ENCODE results near the gene GPT2.

GPT2 gene

GRCh38 chr16:46852130-46852529 lies 32.0 kb upstream of the GPT2 start:
- ChIA-PET POLR2A (no interaction called here), CTCF (interaction anchor here (0.6 to 5.5 kb wide), 13 partner anchors 8 to 1312 kb away, joined by 3 to 284 read pairs (median 5); partner anchors contain the start of gene GPT2)
- TF ChIP-seq, protein P1, sequence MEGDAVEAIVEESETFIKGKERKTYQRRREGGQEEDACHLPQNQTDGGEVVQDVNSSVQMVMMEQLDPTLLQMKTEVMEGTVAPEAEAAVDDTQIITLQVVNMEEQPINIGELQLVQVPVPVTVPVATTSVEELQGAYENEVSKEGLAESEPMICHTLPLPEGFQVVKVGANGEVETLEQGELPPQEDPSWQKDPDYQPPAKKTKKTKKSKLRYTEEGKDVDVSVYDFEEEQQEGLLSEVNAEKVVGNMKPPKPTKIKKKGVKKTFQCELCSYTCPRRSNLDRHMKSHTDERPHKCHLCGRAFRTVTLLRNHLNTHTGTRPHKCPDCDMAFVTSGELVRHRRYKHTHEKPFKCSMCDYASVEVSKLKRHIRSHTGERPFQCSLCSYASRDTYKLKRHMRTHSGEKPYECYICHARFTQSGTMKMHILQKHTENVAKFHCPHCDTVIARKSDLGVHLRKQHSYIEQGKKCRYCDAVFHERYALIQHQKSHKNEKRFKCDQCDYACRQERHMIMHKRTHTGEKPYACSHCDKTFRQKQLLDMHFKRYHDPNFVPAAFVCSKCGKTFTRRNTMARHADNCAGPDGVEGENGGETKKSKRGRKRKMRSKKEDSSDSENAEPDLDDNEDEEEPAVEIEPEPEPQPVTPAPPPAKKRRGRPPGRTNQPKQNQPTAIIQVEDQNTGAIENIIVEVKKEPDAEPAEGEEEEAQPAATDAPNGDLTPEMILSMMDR (IDR thresholded peaks at IDR 0.05; ENCODE audit: insufficient read depth, low read length, missing control alignments) = no peak
- DNase-seq (ENCODE audit: low read depth, low spot score) = no peak
- H3K4me3 ChIP-seq (ENCODE audit: low read depth, low read length) = no peak overlapping the region

DNA sequence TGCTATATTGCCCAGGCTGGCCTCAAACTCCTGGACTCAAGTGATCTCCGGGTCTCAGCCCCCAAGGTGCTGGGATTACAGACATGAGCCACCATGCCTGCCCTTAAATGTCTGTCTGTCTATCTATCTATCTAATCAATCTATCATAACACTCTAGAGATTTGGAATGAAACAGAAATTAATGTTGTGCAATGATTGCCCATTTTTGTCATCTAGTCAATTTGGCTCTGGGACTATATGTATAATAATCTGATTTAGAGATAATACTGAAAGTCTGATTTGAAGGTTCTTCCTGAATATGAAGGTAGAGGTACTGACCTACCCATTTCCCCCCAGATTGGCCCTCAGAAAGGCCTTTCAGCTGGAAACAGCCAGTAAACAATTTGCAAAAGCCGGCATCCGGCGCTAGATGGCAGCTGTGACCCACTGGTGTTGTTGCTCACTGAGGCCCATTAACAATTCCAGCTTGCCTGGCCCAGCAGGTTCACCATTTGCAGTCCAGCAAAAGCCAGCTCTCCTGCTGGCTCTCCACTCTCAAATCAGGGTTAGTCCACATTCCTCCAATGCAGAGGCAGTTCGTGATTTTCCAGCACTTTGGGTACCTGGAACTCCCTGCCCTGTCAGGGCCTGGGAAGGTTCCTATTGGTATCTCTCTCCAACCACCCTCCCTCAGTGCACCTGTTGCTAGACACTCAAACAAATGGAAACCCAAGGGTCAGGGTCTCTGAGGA lies 30.3 kb upstream of the GPT2 start:
- ChIA-PET POLR2A (no interaction called here), CTCF (interaction anchor here (0.7 to 5.5 kb wide), 36 partner anchors 9 to 1311 kb away, joined by 3 to 284 read pairs (median 4); partner anchors contain the start of genes DNAJA2, GPT2, ITFG1 and PHKB)
- TF ChIP-seq, protein P1 (IDR thresholded peaks at IDR 0.05; ENCODE audit: insufficient read depth, low read length, missing control alignments) = peak; percentile 84
- no peak for DNase-seq (ENCODE audit: low read depth, low spot score)
- H3K4me3 ChIP-seq (ENCODE audit: low read depth, low read length) = no peak overlapping the region

DNA sequence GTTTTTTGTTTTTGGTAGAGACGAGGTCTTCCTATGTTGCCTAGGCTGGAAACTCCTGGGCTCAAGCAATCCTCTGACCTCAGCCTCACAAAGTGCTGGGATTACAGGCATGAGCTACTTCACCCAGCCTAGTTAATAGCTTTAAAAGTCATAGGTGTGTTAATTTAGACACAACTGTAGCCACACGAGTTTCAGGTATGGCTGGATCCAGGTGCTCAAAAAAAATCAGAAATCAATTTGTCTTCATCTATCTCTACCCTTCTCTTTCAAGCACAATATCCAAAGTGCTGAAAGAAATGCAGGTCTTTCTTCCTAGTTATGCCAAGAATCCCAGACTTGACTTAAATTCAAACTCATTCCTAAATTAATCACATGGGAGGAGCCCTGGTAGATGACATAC lies 29.3 kb upstream of the GPT2 start:
- CTCF ChIA-PET = interaction anchor here (0.9 to 5.5 kb wide), 26 partner anchors 10 to 1310 kb away, joined by 3 to 284 read pairs (median 6); partner anchors contain the start of genes DNAJA2, GPT2, ITFG1 and PHKB

GRCh38 chr16:46855389-46855788 lies 28.8 kb upstream of the GPT2 start:
- TF ChIP-seq, protein P1 (IDR thresholded peaks at IDR 0.05; ENCODE audit: insufficient read depth, low read length, missing control alignments) = no peak
- ChIA-PET CTCF (interaction anchor here (1.3 to 5.5 kb wide), 7 partner anchors 9 to 1309 kb away, joined by 4 to 284 read pairs (median 24); no protein-coding TSS in a partner anchor), POLR2A (no interaction called here)
- no peak overlapping the region for H3K4me3 ChIP-seq (ENCODE audit: low read depth, low read length)
- DNase-seq (ENCODE audit: low read depth, low spot score) = no peak

More for the DNA sequence above, 29.3 kb upstream of the GPT2 start:
- DNase-seq (ENCODE audit: low read depth, low spot score) = no peak
- no peak overlapping the region for H3K4me3 ChIP-seq (ENCODE audit: low read depth, low read length)
- TF ChIP-seq, protein P1 (IDR thresholded peaks at IDR 0.05; ENCODE audit: insufficient read depth, low read length, missing control alignments) = no peak
- POLR2A ChIA-PET = no interaction called here

GRCh38 chr16:46857368-46857945 lies 26.7 kb upstream of the GPT2 start:
- POLR2A ChIA-PET = no interaction called here
- DNase-seq (ENCODE audit: low read depth, low spot score) = no peak
- H3K4me3 ChIP-seq (ENCODE audit: low read depth, low read length) = no peak overlapping the region
- TF ChIP-seq, protein P1 (IDR thresholded peaks at IDR 0.05; ENCODE audit: insufficient read depth, low read length, missing control alignments) = peak; percentile 27
- CTCF ChIA-PET = interaction anchor here (0.8 to 6.9 kb wide), 12 partner anchors 12 to 73 kb away, joined by 3 to 76 read pairs (median 4); no protein-coding TSS in a partner anchor

DNA sequence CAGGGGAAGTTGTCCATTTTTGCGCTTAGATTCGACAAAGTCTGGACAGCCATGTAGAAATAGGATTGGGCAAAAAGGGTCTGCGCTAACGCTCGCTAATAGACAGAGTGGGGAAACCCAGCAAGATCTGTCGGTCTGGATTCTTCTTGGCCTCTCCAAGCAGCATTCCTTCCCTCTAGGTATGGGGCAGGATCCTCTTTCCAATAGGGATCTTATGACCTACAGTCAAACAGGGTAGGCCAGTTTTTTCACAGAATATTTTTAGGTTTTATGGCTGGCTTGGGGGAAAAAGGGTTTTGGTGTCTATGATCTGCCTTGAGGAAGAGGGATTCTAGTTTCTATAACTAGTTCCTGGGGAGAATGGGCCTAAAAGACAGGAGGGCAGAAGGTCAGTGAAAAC lies 26.0 kb upstream of the GPT2 start:
- TF ChIP-seq, protein P1 (IDR thresholded peaks at IDR 0.05; ENCODE audit: insufficient read depth, low read length, missing control alignments) = no peak
- POLR2A ChIA-PET = no interaction called here
- CTCF ChIA-PET = interaction anchor here (0.9 to 6.9 kb wide), 11 partner anchors 13 to 72 kb away, joined by 3 to 76 read pairs (median 5); no protein-coding TSS in a partner anchor

More for the DNA sequence above, 26.0 kb upstream of the GPT2 start:
- H3K4me3 ChIP-seq (ENCODE audit: low read depth, low read length) = no peak overlapping the region
- DNase-seq (ENCODE audit: low read depth, low spot score) = no peak
